Esophagus squamous epithelium (tissue), 4 donors: Measurements from ENCODE around the gene HYOU1.
"Not testable (repeated sequence)": the region's sequence is repeated elsewhere in the genome, so short reads cannot be mapped to it uniquely, and the experiment has no call there.

ENCODE experiments used
- CTCF ChIP-seq, 6 experiments: fragments of 450-650 bp in 4 of 6; fragments of 200-600 bp in 2 of 6; sonication (generic) in 2 of 6; IDR thresholded peaks; one replicate each; pipeline ENCODE4 v1.5.1; 2016 to 2019; ENCODE audit warnings: antibody characterized with exemption in 6 of 6, mild to moderate bottlenecking in 4 of 6, moderate library complexity in 4 of 6
- POLR2A ChIP-seq, 4 donors: fragments of 450-650 bp; IDR thresholded peaks; one replicate each; pipeline ENCODE4 v1.6.1; 2017; ENCODE audit warnings: antibody characterized with exemption in 4 of 4, mild to moderate bottlenecking in 4 of 4, moderate library complexity in 3 of 4

- TF ChIP-seq CTCF, POLR2A (IDR thresholded peaks at IDR 0.05): not testable (repeated sequence)
These were observed 23.6 kb downstream of the HYOU1 start for GRCh38 chr11:119033421-119033820.
